GM23338 (cell line): ENCODE measurements around the gene FLT1. TPM values are rescaled to one million over a fixed set of nuclear protein-coding genes. Genes with fewer than 3 reads are reported as not detected.

ENCODE experiments used
- ATAC-seq: fragments of 200-7000 bp; cut with Tn5 transposase; 3 replicates; pipeline ENCODE4 v1.9.1; 2020
- DNase-seq: peaks from one replicate; pipeline ENCODE4 v3.0.0-alpha.2; 2015; ENCODE audit warnings: low spot score
- H2AFZ ChIP-seq: fragments of 200-600 bp; sonication (generic); 2 replicates; pipeline ENCODE4 v1.8.0; 2016; ENCODE audit warnings: antibody characterized with exemption, mild to moderate bottlenecking, moderate library complexity
- H3F3A ChIP-seq: fragments of 200-600 bp; sonication (generic); replicated peaks from 2 replicates; pipeline ENCODE4 v1.8.0; 2017; ENCODE audit warnings: antibody characterized with exemption, mixed run types, low read depth
- H3K27ac ChIP-seq: fragments of 200-600 bp; sonication (generic); 2 replicates; pipeline ENCODE4 v1.6.1; 2016; ENCODE audit warnings: low read depth
- H3K27me3 ChIP-seq: fragments of 200-600 bp; sonication (generic); 2 replicates; pipeline ENCODE4 v1.8.0; 2016; ENCODE audit warnings: mild to moderate bottlenecking, mixed run types, moderate library complexity; ENCODE audit not compliant: insufficient read depth
- H3K36me3 ChIP-seq: fragments of 200-600 bp; sonication (generic); 2 replicates; pipeline ENCODE4 v1.8.0; 2016; ENCODE audit warnings: mild to moderate bottlenecking; ENCODE audit not compliant: insufficient read depth
- H3K4me1 ChIP-seq: fragments of 200-600 bp; sonication (generic); 2 replicates; pipeline ENCODE4 v1.8.0; 2016; ENCODE audit warnings: mild to moderate bottlenecking, moderate library complexity; ENCODE audit not compliant: insufficient read depth
- H3K4me2 ChIP-seq: fragments of 200-600 bp; sonication (generic); 2 replicates; pipeline ENCODE4 v1.7.1; 2017; ENCODE audit warnings: mixed run types
- H3K4me3 ChIP-seq: fragments of 200-600 bp; sonication (generic); 2 replicates; pipeline ENCODE4 v1.6.1; 2016; ENCODE audit warnings: mixed run types
- H3K79me2 ChIP-seq: fragments of 200-600 bp; sonication (generic); replicated peaks from 2 replicates; pipeline ENCODE4 v1.8.0; 2017; ENCODE audit warnings: mild to moderate bottlenecking; ENCODE audit not compliant: insufficient read depth
- H3K9me2 ChIP-seq: fragments of 200-600 bp; sonication (generic); 2 replicates; pipeline ENCODE4 v1.8.0; 2017; ENCODE audit not compliant: insufficient read depth
- H4K20me1 ChIP-seq: fragments of 200-600 bp; sonication (generic); replicated peaks from 2 replicates; pipeline ENCODE4 v1.8.0; 2017; ENCODE audit warnings: mild to moderate bottlenecking; ENCODE audit not compliant: insufficient read depth
- H3K27ac Mint-ChIP-seq: 2 replicates; pipeline ENCODE4 v1.8.0; 2020; ENCODE audit warnings: inconsistent platforms, mild to moderate bottlenecking, moderate library complexity, mixed read lengths
- H3K27me3 Mint-ChIP-seq: 3 replicates; pipeline ENCODE4 v1.8.0; 2022; ENCODE audit warnings: low read depth, mild to moderate bottlenecking, moderate library complexity, mixed read lengths, inconsistent platforms; ENCODE audit not compliant: insufficient read depth, poor library complexity
- H3K36me3 Mint-ChIP-seq: 3 replicates; pipeline ENCODE4 v1.8.0; 2021; ENCODE audit warnings: low read depth, mild to moderate bottlenecking, inconsistent platforms, moderate library complexity, mixed read lengths
- H3K4me1 Mint-ChIP-seq: 3 replicates; pipeline ENCODE4 v1.8.0; 2020; ENCODE audit warnings: mild to moderate bottlenecking, inconsistent platforms, mixed read lengths
- H3K4me3 Mint-ChIP-seq: 3 replicates; pipeline ENCODE4 v1.8.0; 2021; ENCODE audit warnings: moderate library complexity, mild to moderate bottlenecking, inconsistent platforms, mixed read lengths
- H3K9me3 Mint-ChIP-seq: 3 replicates; pipeline ENCODE4 v1.8.0; 2020; ENCODE audit warnings: moderate library complexity, mild to moderate bottlenecking, inconsistent platforms, mixed read lengths
- CREB1 ChIP-seq: fragments of 250-450 bp; sonication (Bioruptor Pico); IDR thresholded peaks from 2 replicates; pipeline ENCODE4 v1.5.0; 2020; ENCODE audit warnings: low read depth, mild to moderate bottlenecking, moderate library complexity
- EZH2 ChIP-seq: fragments of 200-600 bp; sonication (generic); IDR thresholded peaks from one replicate; pipeline ENCODE4 v1.8.0; 2017; ENCODE audit warnings: antibody characterized with exemption, mild to moderate bottlenecking, low read depth; ENCODE audit not compliant: unreplicated experiment
- EZH2phosphoT487 ChIP-seq: fragments of 200-600 bp; sonication (generic); IDR thresholded peaks from one replicate; pipeline ENCODE4 v1.8.1; 2018; ENCODE audit warnings: antibody characterized with exemption; ENCODE audit not compliant: unreplicated experiment
- JUNB ChIP-seq: IDR thresholded peaks from one replicate; pipeline ENCODE4 v1.6.1; 2016; ENCODE audit warnings: antibody characterized with exemption; ENCODE audit not compliant: unreplicated experiment
- NANOG ChIP-seq: IDR thresholded peaks from 2 replicates; pipeline ENCODE4 v1.6.1; 2016; ENCODE audit warnings: antibody characterized with exemption, borderline replicate concordance
- POLR2AphosphoS5 ChIP-seq: IDR thresholded peaks from 2 replicates; pipeline ENCODE4 v1.6.1; 2016; ENCODE audit warnings: antibody characterized with exemption, low read depth
- REST ChIP-seq: IDR thresholded peaks from one replicate; pipeline ENCODE4 v1.6.1; 2018; ENCODE audit warnings: antibody characterized with exemption; ENCODE audit not compliant: unreplicated experiment
- STAT1 ChIP-seq: IDR thresholded peaks from one replicate; pipeline ENCODE4 v1.6.1; 2016; ENCODE audit warnings: antibody characterized with exemption; ENCODE audit not compliant: unreplicated experiment
- ZNF114 ChIP-seq: fragments of 250-450 bp; sonication (Bioruptor Pico); IDR thresholded peaks from 2 replicates; pipeline ENCODE4 v1.5.0; 2020; ENCODE audit warnings: mild to moderate bottlenecking, moderate library complexity
- ZNF331 ChIP-seq: fragments of 250-450 bp; sonication (Bioruptor Pico); IDR thresholded peaks from 2 replicates; pipeline ENCODE4 v1.5.0; 2020; ENCODE audit warnings: low read depth, mild to moderate bottlenecking, moderate library complexity
- ZNF462 ChIP-seq: fragments of 250-450 bp; sonication (Bioruptor Pico); IDR thresholded peaks from 2 replicates; pipeline ENCODE4 v1.5.0; 2020; ENCODE audit warnings: mild to moderate bottlenecking, moderate library complexity
- polyA plus RNA-seq: library from polyadenylated mRNA; unstranded; fragments of >200 nt; fragmentation: Nextera tagmentation; extraction: Ambion mirVana; gene quantifications from 2 replicates; pipeline ENCODE4 v1.2.1, GENCODE V29; 2016
- total RNA-seq: library from RNA; depleted of rRNA; stranded (reverse); fragments of >200 nt; shearing (Covaris generic); gene quantifications from 2 replicates; pipeline ENCODE4 v1.2.3, GENCODE V29; 2014
- TF ChIP-seq, protein P1 (sequence below), 2 experiments: fragments of 200-600 bp in 1 of 2; sonication (generic) in 1 of 2; conservative IDR thresholded peaks; 2 replicates each; pipeline versions ENCODE4 v1.5.1 to v1.6.1; 2016 to 2017; ENCODE audit warnings: antibody characterized with exemption in 2 of 2, low read depth in 2 of 2, mild to moderate bottlenecking in 2 of 2, moderate library complexity in 1 of 2
- TF ChIP-seq, protein P2 (sequence below): IDR thresholded peaks from 2 replicates; pipeline ENCODE4 v1.6.1; 2016; ENCODE audit warnings: antibody characterized with exemption

FLT1 gene
- total and polyA plus RNA-seq, 2 experiments from 2014 or later = 26.8 to 116 TPM

GRCh38 chr13:28283600-28283999 is 211.3 kb downstream of the FLT1 start:
- peaks cover 57% of the 10 kb centered on the region for H3K36me3 Mint-ChIP-seq
- Histone ChIP-seq H3K4me1 (no peaks in the 10 kb centered on the region), H3F3A (no peaks in the 10 kb centered on the region), H3K36me3 (peaks cover 22% of the 10 kb centered on the region; the same call in 1 of the 2 replicates), H2AFZ (no peak overlapping the region), H3K27me3 (no peaks in the 10 kb centered on the region), H3K4me2 (no peak overlapping the region), H4K20me1 (no peaks in the 10 kb centered on the region), H3K79me2 (no peaks in the 10 kb centered on the region), H3K9me2 (no peaks in the 10 kb centered on the region), H3K4me3 (no peak overlapping the region), H3K27ac (no peak overlapping the region)
- DNase-seq = no peak
- no peak overlapping the region for H3K27ac Mint-ChIP-seq
- TF ChIP-seq ZNF331 (no peak), CREB1 (CRISPR knock-in tag) (no peak), EZH2 (no peak), ZNF462 (CRISPR knock-in tag) (no peak), ZNF114 (CRISPR knock-in tag) (no peak), EZH2phosphoT487 (no peak), NANOG (no peak), POLR2AphosphoS5 (no peak), REST (no peak), JUNB (no peak), STAT1 (no peak)
- TF ChIP-seq, protein P1, sequence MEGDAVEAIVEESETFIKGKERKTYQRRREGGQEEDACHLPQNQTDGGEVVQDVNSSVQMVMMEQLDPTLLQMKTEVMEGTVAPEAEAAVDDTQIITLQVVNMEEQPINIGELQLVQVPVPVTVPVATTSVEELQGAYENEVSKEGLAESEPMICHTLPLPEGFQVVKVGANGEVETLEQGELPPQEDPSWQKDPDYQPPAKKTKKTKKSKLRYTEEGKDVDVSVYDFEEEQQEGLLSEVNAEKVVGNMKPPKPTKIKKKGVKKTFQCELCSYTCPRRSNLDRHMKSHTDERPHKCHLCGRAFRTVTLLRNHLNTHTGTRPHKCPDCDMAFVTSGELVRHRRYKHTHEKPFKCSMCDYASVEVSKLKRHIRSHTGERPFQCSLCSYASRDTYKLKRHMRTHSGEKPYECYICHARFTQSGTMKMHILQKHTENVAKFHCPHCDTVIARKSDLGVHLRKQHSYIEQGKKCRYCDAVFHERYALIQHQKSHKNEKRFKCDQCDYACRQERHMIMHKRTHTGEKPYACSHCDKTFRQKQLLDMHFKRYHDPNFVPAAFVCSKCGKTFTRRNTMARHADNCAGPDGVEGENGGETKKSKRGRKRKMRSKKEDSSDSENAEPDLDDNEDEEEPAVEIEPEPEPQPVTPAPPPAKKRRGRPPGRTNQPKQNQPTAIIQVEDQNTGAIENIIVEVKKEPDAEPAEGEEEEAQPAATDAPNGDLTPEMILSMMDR (conservative IDR thresholded peaks at IDR 0.05; ENCODE audit: low read depth in 2 of 2) = no peak
- TF ChIP-seq, protein P2, sequence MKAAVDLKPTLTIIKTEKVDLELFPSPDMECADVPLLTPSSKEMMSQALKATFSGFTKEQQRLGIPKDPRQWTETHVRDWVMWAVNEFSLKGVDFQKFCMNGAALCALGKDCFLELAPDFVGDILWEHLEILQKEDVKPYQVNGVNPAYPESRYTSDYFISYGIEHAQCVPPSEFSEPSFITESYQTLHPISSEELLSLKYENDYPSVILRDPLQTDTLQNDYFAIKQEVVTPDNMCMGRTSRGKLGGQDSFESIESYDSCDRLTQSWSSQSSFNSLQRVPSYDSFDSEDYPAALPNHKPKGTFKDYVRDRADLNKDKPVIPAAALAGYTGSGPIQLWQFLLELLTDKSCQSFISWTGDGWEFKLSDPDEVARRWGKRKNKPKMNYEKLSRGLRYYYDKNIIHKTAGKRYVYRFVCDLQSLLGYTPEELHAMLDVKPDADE = no peak
- peaks cover 2% of the 10 kb centered on the region for H3K27me3 Mint-ChIP-seq
- H3K4me3 Mint-ChIP-seq = no peak overlapping the region
- H3K9me3 Mint-ChIP-seq = no peaks in the 10 kb centered on the region
- no peak for ATAC-seq
- H3K4me1 Mint-ChIP-seq = no peaks in the 10 kb centered on the region
